Astrocyte of the spinal cord (primary cell): ENCODE data around the gene NOTCH4.

Experiments used
- DNase-seq: peaks from one replicate; pipeline ENCODE4 v3.0.0; 2011; ENCODE audit warnings: low read depth, low spot score
- H3K4me3 ChIP-seq: 2 replicates; pipeline ENCODE4 v1.5.1; 2011; ENCODE audit warnings: low read depth, mild to moderate bottlenecking, low read length, moderate library complexity
- in situ Hi-C: cut with HindIII; loops from 2 replicates; pipeline ENCODE4 v1.10.0; 2017; ENCODE audit warnings: low sequenced_read_pairs
- TF ChIP-seq, protein P1 (sequence below): IDR thresholded peaks from 2 replicates; pipeline ENCODE4 v1.5.1; 2012; ENCODE audit warnings: low read depth, mild to moderate bottlenecking, low read length, inconsistent platforms

NOTCH4 gene

DNA sequence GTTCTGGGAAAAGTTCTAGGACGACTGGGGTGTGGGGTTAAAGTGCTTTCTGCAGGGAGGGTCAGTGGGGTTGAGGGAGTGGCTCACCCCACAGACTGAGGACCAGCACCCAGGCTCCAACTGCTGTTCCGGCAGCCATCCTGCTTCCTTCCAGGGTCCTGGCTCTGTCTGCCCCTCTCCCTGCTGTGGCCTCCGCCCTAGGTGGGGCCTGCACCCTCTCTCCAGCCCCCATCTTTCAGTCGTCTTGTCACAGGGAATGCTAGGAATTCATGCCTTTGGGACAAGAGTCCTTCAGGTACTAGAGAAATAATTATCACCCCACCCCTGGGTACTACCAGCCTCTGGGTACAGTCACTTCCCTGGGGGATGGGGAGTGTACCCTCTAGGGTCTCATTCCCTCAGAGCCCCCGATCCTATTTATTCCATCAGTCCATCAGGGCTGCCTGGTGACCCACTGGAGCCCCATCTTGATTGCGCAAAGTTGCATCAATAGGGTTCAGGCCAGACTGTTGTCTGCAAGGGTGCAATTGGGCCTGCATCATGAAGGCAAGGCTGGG lies 39.7 kb downstream of the NOTCH4 start, which contains the start of gene AGER:
TSS of gene AGER (minus strand) at position 170 of the 557 bp plus-strand sequence. CDS start at position 139, 31 bp downstream.
- DNase-seq, result no peak
- TF ChIP-seq, protein P1, sequence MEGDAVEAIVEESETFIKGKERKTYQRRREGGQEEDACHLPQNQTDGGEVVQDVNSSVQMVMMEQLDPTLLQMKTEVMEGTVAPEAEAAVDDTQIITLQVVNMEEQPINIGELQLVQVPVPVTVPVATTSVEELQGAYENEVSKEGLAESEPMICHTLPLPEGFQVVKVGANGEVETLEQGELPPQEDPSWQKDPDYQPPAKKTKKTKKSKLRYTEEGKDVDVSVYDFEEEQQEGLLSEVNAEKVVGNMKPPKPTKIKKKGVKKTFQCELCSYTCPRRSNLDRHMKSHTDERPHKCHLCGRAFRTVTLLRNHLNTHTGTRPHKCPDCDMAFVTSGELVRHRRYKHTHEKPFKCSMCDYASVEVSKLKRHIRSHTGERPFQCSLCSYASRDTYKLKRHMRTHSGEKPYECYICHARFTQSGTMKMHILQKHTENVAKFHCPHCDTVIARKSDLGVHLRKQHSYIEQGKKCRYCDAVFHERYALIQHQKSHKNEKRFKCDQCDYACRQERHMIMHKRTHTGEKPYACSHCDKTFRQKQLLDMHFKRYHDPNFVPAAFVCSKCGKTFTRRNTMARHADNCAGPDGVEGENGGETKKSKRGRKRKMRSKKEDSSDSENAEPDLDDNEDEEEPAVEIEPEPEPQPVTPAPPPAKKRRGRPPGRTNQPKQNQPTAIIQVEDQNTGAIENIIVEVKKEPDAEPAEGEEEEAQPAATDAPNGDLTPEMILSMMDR, result no peak
- in situ Hi-C loops, result no loop called here
- H3K4me3 ChIP-seq, result no peak within 1 kb of the TSS

DNA sequence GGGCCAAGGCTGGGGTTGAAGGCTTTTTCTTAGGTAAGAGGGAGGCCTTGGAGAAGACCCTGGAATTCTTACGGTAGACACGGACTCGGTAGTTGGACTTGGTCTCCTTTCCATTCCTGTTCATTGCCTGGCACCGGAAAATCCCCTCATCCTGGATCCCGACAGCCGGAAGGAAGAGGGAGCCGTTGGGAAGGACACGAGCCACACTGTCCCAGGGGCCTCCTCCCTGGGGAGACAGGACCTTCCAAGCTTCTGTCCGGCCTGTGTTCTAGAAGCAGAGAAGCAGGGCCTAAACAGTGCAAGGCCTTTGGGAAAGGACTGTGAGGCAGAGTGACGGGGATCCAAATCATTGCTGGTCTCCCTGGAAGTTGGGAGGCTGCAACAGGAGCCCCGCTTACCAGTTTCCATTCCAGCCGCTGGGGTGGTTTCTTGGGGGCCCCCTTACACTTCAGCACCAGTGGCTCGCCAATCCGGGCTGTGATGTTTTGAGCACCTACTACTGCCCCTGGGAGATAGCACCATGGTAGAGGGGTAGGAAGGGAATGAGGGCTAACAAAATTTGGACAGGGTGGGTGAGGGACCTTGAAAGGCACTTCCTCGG lies 40.3 kb downstream of the NOTCH4 start:
- no peak overlapping the region for H3K4me3 ChIP-seq
- in situ Hi-C loops, result no loop called here
- no peak for DNase-seq
- TF ChIP-seq, protein P1, result no peak

DNA sequence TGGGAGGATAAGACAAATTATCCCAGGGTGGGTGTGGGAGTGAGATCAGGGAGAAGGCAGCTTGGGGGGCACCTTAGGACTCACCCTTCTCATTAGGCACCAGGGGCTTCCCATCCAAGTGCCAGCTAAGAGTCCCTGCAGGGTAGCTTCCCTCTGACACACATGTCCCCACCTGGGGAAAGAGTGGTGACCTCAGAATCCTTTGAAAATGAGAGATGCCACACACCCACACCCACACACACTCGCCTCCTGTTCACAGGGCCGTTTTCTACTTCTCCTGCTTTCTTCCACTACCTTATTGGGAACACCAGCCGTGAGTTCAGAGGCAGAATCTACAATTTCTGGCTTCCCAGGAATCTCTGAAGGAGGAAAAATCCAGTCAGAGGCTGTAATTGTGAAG lies 40.8 kb downstream of the NOTCH4 start:
- in situ Hi-C loops, result no loop called here
- TF ChIP-seq, protein P1, result no peak
- DNase-seq, result no peak

DNA sequence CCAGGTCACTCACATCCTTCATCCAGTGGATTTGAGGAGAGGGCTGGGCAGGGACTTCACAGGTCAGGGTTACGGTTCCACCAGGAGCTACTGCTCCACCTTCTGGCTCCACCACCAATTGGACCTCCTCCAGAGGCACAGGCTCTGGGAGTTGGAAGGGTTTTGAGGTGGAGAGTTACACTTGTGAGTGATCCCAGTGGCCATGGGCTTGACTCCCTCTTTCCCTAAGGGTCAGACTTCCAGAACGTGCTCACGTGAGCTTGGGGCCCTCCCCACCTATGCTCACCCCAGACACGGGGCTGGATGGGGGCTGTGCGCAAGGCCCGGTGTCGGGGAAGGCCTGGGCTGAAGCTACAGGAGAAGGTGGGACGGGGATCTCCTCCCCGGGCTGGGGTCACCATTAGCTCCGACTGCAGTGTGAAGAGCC lies 41.3 kb downstream of the NOTCH4 start:
- TF ChIP-seq, protein P1, result no peak
- no peak overlapping the region for H3K4me3 ChIP-seq
- in situ Hi-C loops, result no loop called here
- no peak for DNase-seq

More for the DNA sequence above, 40.8 kb downstream of the NOTCH4 start:
- H3K4me3 ChIP-seq, result no peak overlapping the region

DNA sequence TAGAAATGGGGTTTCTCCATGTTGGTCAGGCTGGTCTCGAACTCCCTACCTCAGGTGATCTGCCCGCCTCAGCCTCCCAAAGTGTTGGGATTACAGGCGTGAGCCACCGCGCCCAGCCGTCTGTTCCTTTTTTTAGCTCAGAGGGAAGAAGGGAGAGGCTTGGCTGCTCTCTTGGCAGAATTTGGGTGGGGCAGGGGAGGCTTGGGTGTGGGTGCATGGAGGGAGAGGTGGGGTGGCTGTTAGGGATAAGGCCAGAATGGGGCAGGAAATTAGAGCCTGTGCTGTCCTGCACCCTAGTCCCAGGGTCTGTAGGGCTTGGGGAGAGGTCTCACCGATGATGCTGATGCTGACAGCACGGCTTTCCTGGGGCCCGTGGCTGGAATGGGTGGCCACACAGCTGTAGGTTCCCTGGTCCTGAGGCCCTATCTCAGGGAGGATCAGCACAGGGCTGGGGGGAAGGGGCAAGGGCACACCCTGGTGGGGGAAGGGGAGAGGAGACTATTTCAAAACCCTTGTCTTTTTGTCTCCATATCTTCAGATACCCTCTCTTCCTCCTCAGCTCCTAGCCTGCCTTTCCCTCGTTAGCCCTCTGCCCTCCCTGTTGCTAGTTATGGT lies 41.8 kb downstream of the NOTCH4 start:
- no peak overlapping the region for H3K4me3 ChIP-seq
- in situ Hi-C loops, result no loop called here
- TF ChIP-seq, protein P1, result no peak
- no peak for DNase-seq

DNA sequence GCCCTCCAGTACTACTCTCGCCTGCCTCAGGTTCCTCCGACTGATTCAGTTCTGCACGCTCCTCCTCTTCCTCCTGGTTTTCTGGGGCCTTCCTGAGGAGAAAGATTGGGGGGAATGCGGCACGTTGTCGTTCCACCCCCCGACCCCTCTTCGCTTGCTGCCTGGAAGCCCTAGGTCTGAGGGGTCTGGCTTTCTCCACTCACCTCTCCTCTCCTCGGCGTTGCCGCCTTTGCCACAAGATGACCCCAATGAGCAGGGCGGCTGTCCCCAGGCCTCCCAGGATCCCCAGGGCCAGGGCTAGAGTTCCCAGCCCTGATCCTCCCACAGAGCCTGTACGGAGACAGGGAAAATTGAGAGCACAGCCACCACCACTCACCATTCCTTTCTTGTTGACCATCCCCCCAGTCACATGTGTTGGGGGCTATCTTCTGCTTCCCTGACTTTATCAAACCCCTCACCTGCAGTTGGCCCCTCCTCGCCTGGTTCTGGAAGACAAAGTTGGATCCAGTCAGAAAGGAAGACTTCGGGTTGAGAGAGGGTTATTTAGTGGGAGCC lies 42.6 kb downstream of the NOTCH4 start:
- DNase-seq, result no peak
- in situ Hi-C loops, result no loop called here
- H3K4me3 ChIP-seq, result no peak overlapping the region
- TF ChIP-seq, protein P1, result no peak
